WTC11 (cell line): ENCODE data around the gene TCF3. TPM values are rescaled to one million over a fixed set of nuclear protein-coding genes. Genes with fewer than 3 reads are reported as not detected.

Experiments used
- ATAC-seq: fragments of 200-7000 bp; cut with Tn5 transposase; 2 replicates; pipeline ENCODE4 v1.10.0; 2021; ENCODE audit warnings: mild to moderate bottlenecking, moderate library complexity
- CTCF ChIA-PET: fragments of 300-600 bp; sonication (Branson Sonifier 250); formaldehyde crosslinking; loops from one replicate; lab custom pipeline; 2021; ENCODE audit warnings: antibody characterized with exemption; lab: Charles Lee
- POLR2A ChIA-PET: fragments of 350-600 bp; sonication (Branson Sonifier 250); formaldehyde crosslinking; loops from one replicate; lab custom pipeline; 2021; ENCODE audit warnings: antibody characterized with exemption; lab: Charles Lee
- DNase-seq: peaks from one replicate; pipeline ENCODE4 v3.0.0; 2021; ENCODE audit warnings: low spot score
- H3K27ac Mint-ChIP-seq: 2 replicates; pipeline ENCODE4 v1.8.0; 2021; ENCODE audit warnings: mixed read lengths
- H3K27me3 Mint-ChIP-seq: 2 replicates; pipeline ENCODE4 v1.8.0; 2021; ENCODE audit warnings: low read depth, mild to moderate bottlenecking, moderate library complexity, mixed read lengths
- H3K36me3 Mint-ChIP-seq: 2 replicates; pipeline ENCODE4 v1.8.0; 2021; ENCODE audit warnings: mixed read lengths
- H3K4me1 Mint-ChIP-seq: 2 replicates; pipeline ENCODE4 v1.8.0; 2022; ENCODE audit warnings: mixed read lengths
- H3K4me3 Mint-ChIP-seq: 2 replicates; pipeline ENCODE4 v1.8.0; 2021; ENCODE audit warnings: mild to moderate bottlenecking, moderate library complexity, mixed read lengths
- H3K9me3 Mint-ChIP-seq: 2 replicates; pipeline ENCODE4 v1.8.0; 2021; ENCODE audit warnings: mixed read lengths
- CREB1 ChIP-seq: sonication (generic); formaldehyde crosslinking; IDR thresholded peaks from 2 replicates; pipeline ENCODE4 v1.8.0; 2023; ENCODE audit warnings: mild to moderate bottlenecking, missing genetic modification reagents
- ELF4 ChIP-seq: sonication (generic); formaldehyde crosslinking; IDR thresholded peaks from 2 replicates; pipeline ENCODE4 v1.8.1; 2022; ENCODE audit warnings: low read depth, mild to moderate bottlenecking, moderate library complexity, missing genetic modification reagents
- HMGA2 ChIP-seq: fragments of 250-450 bp; sonication (Bioruptor Pico); IDR thresholded peaks from 2 replicates; pipeline ENCODE4 v1.4.0; 2021; ENCODE audit warnings: mild to moderate bottlenecking, moderate library complexity
- IRF2 ChIP-seq: sonication (generic); formaldehyde crosslinking; IDR thresholded peaks from 2 replicates; pipeline ENCODE4 v1.8.0; 2022; ENCODE audit warnings: low read depth, missing genetic modification reagents, borderline replicate concordance
- MXD4 ChIP-seq: fragments of 250-450 bp; sonication (Bioruptor Pico); IDR thresholded peaks from 2 replicates; pipeline ENCODE4 v1.8.0; 2021; ENCODE audit warnings: mild to moderate bottlenecking, moderate library complexity, borderline replicate concordance
- NFE2L1 ChIP-seq: sonication (generic); formaldehyde crosslinking; IDR thresholded peaks from 2 replicates; pipeline ENCODE4 v1.8.1; 2023; ENCODE audit warnings: missing genetic modification reagents
- NR1H2 ChIP-seq: sonication (generic); formaldehyde crosslinking; IDR thresholded peaks from 2 replicates; pipeline ENCODE4 v1.9.0; 2021; ENCODE audit warnings: mild to moderate bottlenecking, moderate library complexity, missing genetic modification reagents
- SMAD3 ChIP-seq: sonication (generic); formaldehyde crosslinking; IDR thresholded peaks from 2 replicates; pipeline ENCODE4 v1.8.0; 2022; ENCODE audit warnings: missing genetic modification reagents, mild to moderate bottlenecking, borderline replicate concordance
- TP53 ChIP-seq: sonication (generic); formaldehyde crosslinking; IDR thresholded peaks from 2 replicates; pipeline ENCODE4 v1.8.1; 2023; ENCODE audit warnings: mild to moderate bottlenecking, missing genetic modification reagents
- ZNF121 ChIP-seq: sonication (generic); formaldehyde crosslinking; IDR thresholded peaks from 2 replicates; pipeline ENCODE4 v1.8.0; 2023; ENCODE audit warnings: missing genetic modification reagents
- total RNA-seq: library from RNA; stranded (reverse); gene quantifications from 3 replicates; pipeline ENCODE4 v1.2.3, GENCODE V29; 2021
- TF ChIP-seq, protein P1 (sequence below): sonication (generic); formaldehyde crosslinking; conservative IDR thresholded peaks from 2 replicates; pipeline ENCODE4 v1.8.1; 2022; ENCODE audit warnings: mild to moderate bottlenecking, missing genetic modification reagents
- TF ChIP-seq, protein P2 (sequence below): fragments of 250-450 bp; sonication (Bioruptor Pico); IDR thresholded peaks from 2 replicates; pipeline ENCODE4 v2.1.2; 2022; ENCODE audit warnings: mild to moderate bottlenecking, moderate library complexity
- TF ChIP-seq, protein P3 (sequence below): fragments of 250-450 bp; sonication (Bioruptor Pico); IDR thresholded peaks from 2 replicates; pipeline ENCODE4 v1.9.0; 2021; ENCODE audit warnings: mild to moderate bottlenecking
- TF ChIP-seq, protein P4 (sequence below): sonication (generic); formaldehyde crosslinking; IDR thresholded peaks from 2 replicates; pipeline ENCODE4 v1.8.1; 2023; ENCODE audit warnings: mild to moderate bottlenecking, missing genetic modification reagents
- TF ChIP-seq, protein P5 (sequence below): sonication (generic); formaldehyde crosslinking; IDR thresholded peaks from 2 replicates; pipeline ENCODE4 v1.8.1; 2023; ENCODE audit warnings: mild to moderate bottlenecking, missing genetic modification reagents, moderate library complexity
- TF ChIP-seq, protein P6 (sequence below): sonication (generic); formaldehyde crosslinking; IDR thresholded peaks from 2 replicates; pipeline ENCODE4 v1.8.1; 2022; ENCODE audit warnings: mild to moderate bottlenecking, moderate library complexity, missing genetic modification reagents
- TF ChIP-seq, protein P7 (sequence below): sonication (generic); formaldehyde crosslinking; IDR thresholded peaks from 2 replicates; pipeline ENCODE4 v1.8.1; 2022; ENCODE audit warnings: missing genetic modification reagents, borderline replicate concordance
- TF ChIP-seq, protein P8 (sequence below): sonication (generic); formaldehyde crosslinking; IDR thresholded peaks from 2 replicates; pipeline ENCODE4 v1.8.0; 2022; ENCODE audit warnings: mild to moderate bottlenecking, missing genetic modification reagents

TCF3 gene
- total RNA-seq, 1 experiment from 2014 or later = 324 TPM

DNA sequence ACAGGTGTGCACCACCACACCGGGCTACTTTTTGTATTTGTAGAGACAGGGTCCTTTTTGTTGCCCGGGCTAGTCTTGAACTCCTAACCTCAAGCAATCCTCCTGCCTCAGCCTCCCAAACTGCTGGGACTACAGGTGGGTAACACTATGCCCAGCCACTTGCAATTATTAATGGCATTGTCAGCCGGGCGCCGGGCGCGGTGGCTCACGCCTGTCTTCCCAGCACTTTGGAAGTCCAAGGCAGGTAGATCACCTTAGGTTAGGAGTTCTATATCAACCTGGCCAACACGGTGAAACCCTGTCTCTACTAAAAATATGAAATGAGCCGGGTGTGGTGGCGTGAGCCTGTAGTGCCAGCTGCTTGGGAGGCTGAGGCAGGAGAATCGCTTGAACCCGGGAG, 81.6 kb downstream of the TCF3 start:
- ChIA-PET CTCF (interaction anchor here (1.0 kb wide), 1 partner anchor 24 kb away, joined by 3 read pairs; no protein-coding TSS in a partner anchor), POLR2A (no interaction called here)
- Mint-ChIP-seq H3K4me1 (peaks cover 6% of the 10 kb centered on the region), H3K36me3 (no peaks in the 10 kb centered on the region), H3K9me3 (0 out of 2 replicates have a peak, but pooled peaks cover 3% of the 10 kb centered on the region), H3K4me3 (no peak overlapping the region), H3K27ac (no peak overlapping the region), H3K27me3 (peaks cover 38% of the 10 kb centered on the region)
- TF ChIP-seq MXD4 (no peak), ELF4 (CRISPR knock-in tag) (no peak), HMGA2 (CRISPR knock-in tag) (no peak), CREB1 (CRISPR knock-in tag) (no peak), SMAD3 (no peak), IRF2 (no peak)
- TF ChIP-seq, protein P1, sequence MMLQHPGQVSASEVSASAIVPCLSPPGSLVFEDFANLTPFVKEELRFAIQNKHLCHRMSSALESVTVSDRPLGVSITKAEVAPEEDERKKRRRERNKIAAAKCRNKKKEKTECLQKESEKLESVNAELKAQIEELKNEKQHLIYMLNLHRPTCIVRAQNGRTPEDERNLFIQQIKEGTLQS (CRISPR knock-in tag) = no peak
- TF ChIP-seq, protein P2, sequence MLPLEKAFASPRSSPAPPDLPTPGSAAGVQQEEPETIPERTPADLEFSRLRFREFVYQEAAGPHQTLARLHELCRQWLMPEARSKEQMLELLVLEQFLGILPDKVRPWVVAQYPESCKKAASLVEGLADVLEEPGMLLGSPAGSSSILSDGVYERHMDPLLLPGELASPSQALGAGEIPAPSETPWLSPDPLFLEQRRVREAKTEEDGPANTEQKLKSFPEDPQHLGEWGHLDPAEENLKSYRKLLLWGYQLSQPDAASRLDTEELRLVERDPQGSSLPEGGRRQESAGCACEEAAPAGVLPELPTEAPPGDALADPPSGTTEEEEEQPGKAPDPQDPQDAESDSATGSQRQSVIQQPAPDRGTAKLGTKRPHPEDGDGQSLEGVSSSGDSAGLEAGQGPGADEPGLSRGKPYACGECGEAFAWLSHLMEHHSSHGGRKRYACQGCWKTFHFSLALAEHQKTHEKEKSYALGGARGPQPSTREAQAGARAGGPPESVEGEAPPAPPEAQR (CRISPR knock-in tag) = no peak
- TF ChIP-seq, protein P3, sequence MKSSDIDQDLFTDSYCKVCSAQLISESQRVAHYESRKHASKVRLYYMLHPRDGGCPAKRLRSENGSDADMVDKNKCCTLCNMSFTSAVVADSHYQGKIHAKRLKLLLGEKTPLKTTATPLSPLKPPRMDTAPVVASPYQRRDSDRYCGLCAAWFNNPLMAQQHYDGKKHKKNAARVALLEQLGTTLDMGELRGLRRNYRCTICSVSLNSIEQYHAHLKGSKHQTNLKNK (CRISPR knock-in tag) = no peak
- TF ChIP-seq, protein P4, sequence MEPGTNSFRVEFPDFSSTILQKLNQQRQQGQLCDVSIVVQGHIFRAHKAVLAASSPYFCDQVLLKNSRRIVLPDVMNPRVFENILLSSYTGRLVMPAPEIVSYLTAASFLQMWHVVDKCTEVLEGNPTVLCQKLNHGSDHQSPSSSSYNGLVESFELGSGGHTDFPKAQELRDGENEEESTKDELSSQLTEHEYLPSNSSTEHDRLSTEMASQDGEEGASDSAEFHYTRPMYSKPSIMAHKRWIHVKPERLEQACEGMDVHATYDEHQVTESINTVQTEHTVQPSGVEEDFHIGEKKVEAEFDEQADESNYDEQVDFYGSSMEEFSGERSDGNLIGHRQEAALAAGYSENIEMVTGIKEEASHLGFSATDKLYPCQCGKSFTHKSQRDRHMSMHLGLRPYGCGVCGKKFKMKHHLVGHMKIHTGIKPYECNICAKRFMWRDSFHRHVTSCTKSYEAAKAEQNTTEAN (CRISPR knock-in tag) = no peak
- TF ChIP-seq, protein P5, sequence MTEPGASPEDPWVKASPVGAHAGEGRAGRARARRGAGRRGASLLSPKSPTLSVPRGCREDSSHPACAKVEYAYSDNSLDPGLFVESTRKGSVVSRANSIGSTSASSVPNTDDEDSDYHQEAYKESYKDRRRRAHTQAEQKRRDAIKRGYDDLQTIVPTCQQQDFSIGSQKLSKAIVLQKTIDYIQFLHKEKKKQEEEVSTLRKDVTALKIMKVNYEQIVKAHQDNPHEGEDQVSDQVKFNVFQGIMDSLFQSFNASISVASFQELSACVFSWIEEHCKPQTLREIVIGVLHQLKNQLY (CRISPR knock-in tag) = no peak
- TF ChIP-seq, protein P6, sequence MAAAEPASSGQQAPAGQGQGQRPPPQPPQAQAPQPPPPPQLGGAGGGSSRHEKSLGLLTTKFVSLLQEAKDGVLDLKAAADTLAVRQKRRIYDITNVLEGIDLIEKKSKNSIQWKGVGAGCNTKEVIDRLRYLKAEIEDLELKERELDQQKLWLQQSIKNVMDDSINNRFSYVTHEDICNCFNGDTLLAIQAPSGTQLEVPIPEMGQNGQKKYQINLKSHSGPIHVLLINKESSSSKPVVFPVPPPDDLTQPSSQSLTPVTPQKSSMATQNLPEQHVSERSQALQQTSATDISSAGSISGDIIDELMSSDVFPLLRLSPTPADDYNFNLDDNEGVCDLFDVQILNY (CRISPR knock-in tag) = no peak
- no peak for DNase-seq
- no peak for ATAC-seq

DNA sequence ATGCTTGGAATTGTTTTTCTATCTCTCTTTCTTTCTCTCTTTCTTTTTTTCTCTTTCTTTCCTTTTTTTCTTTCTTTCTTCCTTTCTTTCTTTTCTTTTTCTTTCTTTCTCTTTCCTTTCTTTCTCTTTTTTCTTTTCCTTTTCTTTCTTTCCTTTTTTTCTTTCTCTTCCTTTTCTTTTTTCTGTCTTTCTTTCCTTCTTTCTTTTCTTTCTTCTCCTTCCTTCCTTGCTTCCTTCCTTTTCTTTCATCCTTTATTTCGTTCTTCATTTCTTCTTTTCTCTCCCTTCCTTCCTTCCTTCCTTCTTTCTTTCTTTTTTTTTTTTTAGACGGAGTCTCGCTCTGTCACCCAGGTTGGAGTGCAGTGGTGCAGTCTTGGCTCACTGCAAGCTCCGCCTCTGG, 82.4 kb downstream of the TCF3 start:
- Mint-ChIP-seq H3K27ac (no peak overlapping the region), H3K4me3 (peak overlapping the region; percentile 26), H3K4me1 (peaks cover 6% of the 10 kb centered on the region), H3K36me3 (no peaks in the 10 kb centered on the region), H3K27me3 (peaks cover 38% of the 10 kb centered on the region), H3K9me3 (0 out of 2 replicates have a peak, but pooled peaks cover 3% of the 10 kb centered on the region)
- CTCF ChIA-PET = interaction anchor here (1.0 kb wide), 1 partner anchor 23 kb away, joined by 3 read pairs; no protein-coding TSS in a partner anchor
- TF ChIP-seq, protein P7, sequence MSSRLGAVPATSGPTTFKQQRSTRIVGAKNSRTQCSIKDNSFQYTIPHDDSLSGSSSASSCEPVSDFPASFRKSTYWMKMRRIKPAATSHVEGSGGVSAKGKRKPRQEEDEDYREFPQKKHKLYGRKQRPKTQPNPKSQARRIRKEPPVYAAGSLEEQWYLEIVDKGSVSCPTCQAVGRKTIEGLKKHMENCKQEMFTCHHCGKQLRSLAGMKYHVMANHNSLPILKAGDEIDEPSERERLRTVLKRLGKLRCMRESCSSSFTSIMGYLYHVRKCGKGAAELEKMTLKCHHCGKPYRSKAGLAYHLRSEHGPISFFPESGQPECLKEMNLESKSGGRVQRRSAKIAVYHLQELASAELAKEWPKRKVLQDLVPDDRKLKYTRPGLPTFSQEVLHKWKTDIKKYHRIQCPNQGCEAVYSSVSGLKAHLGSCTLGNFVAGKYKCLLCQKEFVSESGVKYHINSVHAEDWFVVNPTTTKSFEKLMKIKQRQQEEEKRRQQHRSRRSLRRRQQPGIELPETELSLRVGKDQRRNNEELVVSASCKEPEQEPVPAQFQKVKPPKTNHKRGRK (CRISPR knock-in tag) = 0 out of 2 replicates have a peak, but pooled peaks have one; percentile 89
- no peak for TF ChIP-seq NFE2L1 (CRISPR knock-in tag)
- POLR2A ChIA-PET = interaction anchor here (0.7 kb wide), 1 partner anchor 268 kb away, joined by 3 read pairs; no protein-coding TSS in a partner anchor
- DNase-seq = no peak
- no peak for ATAC-seq

DNA sequence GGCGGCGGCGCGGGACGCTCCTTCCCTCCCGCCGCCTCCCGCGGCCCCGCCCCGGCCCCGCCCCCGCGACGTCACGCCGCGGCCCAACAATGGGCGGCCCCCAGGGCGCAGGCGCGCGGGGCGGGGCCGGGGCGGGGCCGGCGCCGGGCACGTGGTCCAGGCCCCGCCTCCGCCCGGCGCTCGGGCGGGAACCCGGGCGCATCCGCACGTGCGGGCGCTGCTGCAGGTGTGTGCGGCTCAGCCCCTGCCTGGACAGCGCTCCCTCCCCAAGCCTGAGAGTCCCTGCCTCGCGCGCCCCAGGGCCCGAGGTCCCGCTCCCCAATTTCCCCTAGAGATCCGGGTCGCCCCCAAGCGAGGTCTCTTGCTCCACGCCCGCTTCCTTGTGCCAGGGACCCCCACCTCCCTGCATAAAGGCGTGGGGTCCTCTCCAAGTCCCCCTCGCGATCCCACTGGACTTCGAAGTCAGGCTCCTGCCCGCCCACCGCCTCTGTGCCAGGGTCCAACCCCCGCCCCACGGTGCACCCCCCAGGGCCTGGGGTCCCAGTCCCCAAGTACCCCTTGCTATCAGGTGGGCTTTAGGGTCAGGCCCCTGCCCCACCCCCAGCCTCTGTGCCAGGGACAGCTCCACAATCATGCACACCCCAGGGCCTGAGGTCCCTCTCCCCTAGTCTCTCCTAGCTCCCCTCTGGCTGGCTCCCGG, 83.9 kb downstream of the TCF3 start, which contains the start of gene MEX3D:
Gene MEX3D, minus strand, starts transcription at position 6 of the 700 bp plus-strand sequence. CDS start 267 bp downstream, outside the sequence.
- ATAC-seq (peak; percentile 53), DNase-seq (peak; percentile 67)
- Mint-ChIP-seq H3K9me3 (0 out of 2 replicates have a peak, but pooled peaks cover 3% of the 10 kb centered on the region), H3K27me3 (peaks cover 38% of the 10 kb centered on the region), H3K36me3 (peaks cover 2% of the 10 kb centered on the region; the same call in 1 of the 2 replicates), H3K27ac (no peak within 1 kb of the TSS), H3K4me1 (peaks cover 6% of the 10 kb centered on the region), H3K4me3 (peak within 1 kb of the TSS; percentile 59)
- POLR2A ChIA-PET = no interaction called here
- CTCF ChIA-PET = no interaction called here
- TF ChIP-seq, protein P4 (CRISPR knock-in tag) = peak; percentile 96
- TF ChIP-seq, protein P8, sequence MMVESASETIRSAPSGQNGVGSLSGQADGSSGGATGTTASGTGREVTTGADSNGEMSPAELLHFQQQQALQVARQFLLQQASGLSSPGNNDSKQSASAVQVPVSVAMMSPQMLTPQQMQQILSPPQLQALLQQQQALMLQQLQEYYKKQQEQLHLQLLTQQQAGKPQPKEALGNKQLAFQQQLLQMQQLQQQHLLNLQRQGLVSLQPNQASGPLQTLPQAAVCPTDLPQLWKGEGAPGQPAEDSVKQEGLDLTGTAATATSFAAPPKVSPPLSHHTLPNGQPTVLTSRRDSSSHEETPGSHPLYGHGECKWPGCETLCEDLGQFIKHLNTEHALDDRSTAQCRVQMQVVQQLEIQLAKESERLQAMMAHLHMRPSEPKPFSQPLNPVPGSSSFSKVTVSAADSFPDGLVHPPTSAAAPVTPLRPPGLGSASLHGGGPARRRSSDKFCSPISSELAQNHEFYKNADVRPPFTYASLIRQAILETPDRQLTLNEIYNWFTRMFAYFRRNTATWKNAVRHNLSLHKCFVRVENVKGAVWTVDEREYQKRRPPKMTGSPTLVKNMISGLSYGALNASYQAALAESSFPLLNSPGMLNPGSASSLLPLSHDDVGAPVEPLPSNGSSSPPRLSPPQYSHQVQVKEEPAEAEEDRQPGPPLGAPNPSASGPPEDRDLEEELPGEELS = peak; percentile 99
- TF ChIP-seq TP53 (CRISPR knock-in tag) (peak; percentile 97), ELF4 (CRISPR knock-in tag) (peak; percentile 92; the same call in 1 of the 2 replicates), ZNF121 (CRISPR knock-in tag) (no peak), NR1H2 (CRISPR knock-in tag) (peak; percentile 69; the same call in 1 of the 2 replicates)
- TF ChIP-seq, protein P6 (CRISPR knock-in tag) = peak; percentile 97
